Fibroblast of mammary gland (primary cell): ENCODE measurements around the gene SLC37A3.

Source experiments
- DNase-seq: peaks from one replicate; pipeline ENCODE4 v3.0.0-alpha.2; 2010; ENCODE audit warnings: low read depth
- H3K4me3 ChIP-seq: 2 replicates; pipeline ENCODE4 v1.5.1; 2011; ENCODE audit warnings: low read depth, mild to moderate bottlenecking, low read length, moderate library complexity; ENCODE audit not compliant: control insufficient read depth
- CTCF ChIP-seq: conservative IDR thresholded peaks from 2 replicates; pipeline ENCODE4 v1.5.1; 2011; ENCODE audit warnings: low read depth, low read length, inconsistent platforms; ENCODE audit not compliant: control insufficient read depth, insufficient read depth

SLC37A3 gene

DNA sequence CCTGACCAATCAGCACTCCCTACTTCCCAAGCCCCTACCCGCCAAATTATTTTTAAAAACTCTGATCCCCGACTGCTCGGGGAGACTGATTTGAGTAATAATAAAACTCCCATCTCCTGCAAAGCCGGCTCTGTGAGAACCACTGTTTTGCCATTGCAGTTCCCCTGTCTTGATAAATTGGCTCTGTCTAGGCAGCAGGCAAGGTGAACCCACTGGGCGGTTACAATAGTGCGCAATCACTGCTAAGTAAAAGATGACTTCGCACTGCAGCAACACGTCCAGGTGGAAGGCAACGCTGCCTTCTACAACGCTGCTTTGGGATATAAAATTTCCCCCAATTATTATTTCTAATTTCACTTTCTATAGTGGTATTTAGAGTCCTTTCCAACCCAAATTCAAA is 8.9 kb downstream of the SLC37A3 start:
- no peak for TF ChIP-seq CTCF
- DNase-seq: no peak
- H3K4me3 ChIP-seq: no peak overlapping the region

GRCh38 chr7:140384894-140385545 is 13.3 kb downstream of the SLC37A3 start:
- DNase-seq: no peak
- H3K4me3 ChIP-seq: no peak overlapping the region
- no peak for TF ChIP-seq CTCF

- DNase-seq: no peak
- TF ChIP-seq CTCF: no peak
- H3K4me3 ChIP-seq: no peak overlapping the region
These were observed 14.2 kb downstream of the SLC37A3 start for GRCh38 chr7:140383954-140384713.

GRCh38 chr7:140375892-140376730 is 22.2 kb downstream of the SLC37A3 start:
- no peak for TF ChIP-seq CTCF
- no peak overlapping the region for H3K4me3 ChIP-seq
- DNase-seq: no peak

DNA sequence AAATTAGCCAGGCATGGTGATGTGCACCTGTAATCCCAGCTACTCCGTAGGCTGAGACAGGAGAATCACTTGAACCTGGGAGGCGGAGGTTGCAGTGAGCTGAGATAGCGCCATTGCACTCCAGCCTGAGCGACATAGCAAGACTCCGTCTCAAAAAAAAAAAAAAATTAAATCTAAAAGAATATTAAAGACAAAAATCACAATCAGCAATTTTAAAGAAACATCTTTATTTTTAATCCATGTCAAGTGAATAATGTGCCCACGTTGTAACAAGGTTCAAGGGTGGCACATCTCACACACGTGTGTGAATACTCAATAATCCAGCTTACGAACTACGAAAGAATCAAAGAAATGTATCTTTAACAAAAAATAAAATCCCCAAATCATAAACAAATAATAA is 23.0 kb downstream of the SLC37A3 start:
- TF ChIP-seq CTCF: no peak
- no peak overlapping the region for H3K4me3 ChIP-seq
- no peak for DNase-seq

- no peak overlapping the region for H3K4me3 ChIP-seq
- no peak for TF ChIP-seq CTCF
- no peak for DNase-seq
These were observed 29.0 kb downstream of the SLC37A3 start for GRCh38 chr7:140369294-140369693.
